RWPE2 (cell line): Measurements from ENCODE around the gene EML4.

Experiments
- ATAC-seq: fragments of 200-7000 bp; cut with Tn5 transposase; 3 replicates; pipeline ENCODE4 v1.9.1; 2021; ENCODE audit warnings: low read depth
- DNase-seq: peaks from one replicate; pipeline ENCODE4 v3.0.0-alpha.2; 2020; ENCODE audit warnings: low spot score
- H3K27ac ChIP-seq: fragments of 450-650 bp; 2 replicates; pipeline ENCODE4 v1.5.1; 2017; ENCODE audit warnings: mild to moderate bottlenecking; ENCODE audit not compliant: poor library complexity, severe bottlenecking
- H3K27me3 ChIP-seq: fragments of 250-450 bp; sonication (Bioruptor Pico); 2 replicates; pipeline ENCODE4 v1.5.1; 2021; ENCODE audit warnings: mild to moderate bottlenecking, moderate library complexity; ENCODE audit not compliant: insufficient read depth, poor library complexity, severe bottlenecking
- H3K36me3 ChIP-seq: fragments of 250-450 bp; sonication (Bioruptor Pico); 2 replicates; pipeline ENCODE4 v1.5.1; 2020; ENCODE audit warnings: low read depth, mild to moderate bottlenecking, moderate library complexity
- H3K4me1 ChIP-seq: fragments of 250-450 bp; sonication (Bioruptor Pico); 2 replicates; pipeline ENCODE4 v1.5.1; 2021; ENCODE audit warnings: mild to moderate bottlenecking, moderate library complexity; ENCODE audit not compliant: insufficient read depth, poor library complexity, severe bottlenecking
- H3K4me3 ChIP-seq: fragments of 250-450 bp; sonication (Bioruptor Pico); 2 replicates; pipeline ENCODE4 v1.5.1; 2021; ENCODE audit warnings: mild to moderate bottlenecking, moderate library complexity; ENCODE audit not compliant: severe bottlenecking
- H3K9me3 ChIP-seq: fragments of 250-450 bp; sonication (Bioruptor Pico); 2 replicates; pipeline ENCODE4 v1.5.1; 2021; ENCODE audit warnings: mild to moderate bottlenecking, moderate library complexity; ENCODE audit not compliant: severe bottlenecking
- TF ChIP-seq, protein P1 (sequence below): fragments of 450-650 bp; IDR thresholded peaks from one replicate; pipeline ENCODE4 v1.5.1; 2017; ENCODE audit warnings: mild to moderate bottlenecking, moderate library complexity; ENCODE audit not compliant: poor library complexity, severe bottlenecking

Gene EML4

DNA sequence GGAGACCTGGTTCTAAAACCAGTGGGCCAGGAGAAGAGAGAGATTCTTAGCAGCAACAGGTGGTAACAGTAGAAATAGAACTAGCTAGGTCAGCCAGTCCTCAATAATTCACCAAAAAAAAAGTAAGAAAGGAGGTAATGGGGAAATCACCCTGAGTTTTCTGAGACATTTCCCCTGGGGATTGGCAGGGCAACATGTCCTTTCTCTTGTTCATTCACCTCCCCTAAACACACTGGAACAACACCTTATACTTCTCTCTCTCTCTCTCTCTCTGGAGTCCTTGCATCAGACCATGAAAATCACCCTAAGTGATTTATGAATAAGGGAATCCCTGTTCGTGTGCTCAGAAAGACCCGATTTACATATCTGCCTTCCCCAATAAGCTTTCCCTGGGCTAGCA lies 127.1 kb downstream of the EML4 start:
- Histone ChIP-seq H3K27ac (no peak overlapping the region), H3K4me3 (no peak overlapping the region), H3K4me1 (no peaks in the 10 kb centered on the region), H3K36me3 (peaks cover 31% of the 10 kb centered on the region), H3K27me3 (no peaks in the 10 kb centered on the region), H3K9me3 (no peaks in the 10 kb centered on the region)
- DNase-seq (no peak), ATAC-seq (no peak)
- TF ChIP-seq, protein P1, sequence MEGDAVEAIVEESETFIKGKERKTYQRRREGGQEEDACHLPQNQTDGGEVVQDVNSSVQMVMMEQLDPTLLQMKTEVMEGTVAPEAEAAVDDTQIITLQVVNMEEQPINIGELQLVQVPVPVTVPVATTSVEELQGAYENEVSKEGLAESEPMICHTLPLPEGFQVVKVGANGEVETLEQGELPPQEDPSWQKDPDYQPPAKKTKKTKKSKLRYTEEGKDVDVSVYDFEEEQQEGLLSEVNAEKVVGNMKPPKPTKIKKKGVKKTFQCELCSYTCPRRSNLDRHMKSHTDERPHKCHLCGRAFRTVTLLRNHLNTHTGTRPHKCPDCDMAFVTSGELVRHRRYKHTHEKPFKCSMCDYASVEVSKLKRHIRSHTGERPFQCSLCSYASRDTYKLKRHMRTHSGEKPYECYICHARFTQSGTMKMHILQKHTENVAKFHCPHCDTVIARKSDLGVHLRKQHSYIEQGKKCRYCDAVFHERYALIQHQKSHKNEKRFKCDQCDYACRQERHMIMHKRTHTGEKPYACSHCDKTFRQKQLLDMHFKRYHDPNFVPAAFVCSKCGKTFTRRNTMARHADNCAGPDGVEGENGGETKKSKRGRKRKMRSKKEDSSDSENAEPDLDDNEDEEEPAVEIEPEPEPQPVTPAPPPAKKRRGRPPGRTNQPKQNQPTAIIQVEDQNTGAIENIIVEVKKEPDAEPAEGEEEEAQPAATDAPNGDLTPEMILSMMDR: no peak

DNA sequence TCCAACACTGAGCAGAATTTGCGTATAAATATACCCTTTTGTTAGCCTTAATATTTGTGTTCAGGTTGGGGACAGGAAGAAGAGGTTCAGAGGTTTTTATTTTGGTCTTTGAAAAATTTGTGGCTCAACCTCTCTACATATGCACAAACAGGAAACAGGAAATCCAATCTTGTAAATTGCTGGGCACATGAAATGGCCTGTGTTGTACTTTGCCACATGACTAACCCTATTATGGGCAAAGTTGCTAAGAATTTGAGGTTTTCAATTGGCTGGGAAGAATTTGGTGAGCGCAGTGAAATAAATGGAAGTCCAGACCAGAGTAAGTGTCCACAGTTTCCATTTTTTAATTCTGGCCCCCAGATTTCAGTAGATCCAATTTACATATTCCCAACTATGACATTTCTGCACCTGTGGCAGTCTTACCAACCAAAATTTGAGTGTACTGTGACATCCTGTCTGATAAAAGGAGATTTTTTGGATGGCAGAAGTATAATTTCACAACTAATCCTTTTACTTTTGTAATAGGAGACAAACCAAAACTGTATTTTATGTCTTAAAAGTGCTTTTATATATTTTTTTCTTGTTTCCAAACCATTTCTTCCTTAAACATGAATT lies 128.3 kb downstream of the EML4 start:
- no peak for ATAC-seq
- no peak overlapping the region for H3K27ac ChIP-seq
- no peaks in the 10 kb centered on the region for H3K4me1 ChIP-seq
- no peak overlapping the region for H3K4me3 ChIP-seq
- no peaks in the 10 kb centered on the region for H3K9me3 ChIP-seq
- DNase-seq: no peak
- TF ChIP-seq, protein P1: no peak
- no peaks in the 10 kb centered on the region for H3K27me3 ChIP-seq
- H3K36me3 ChIP-seq: peaks cover 36% of the 10 kb centered on the region

DNA sequence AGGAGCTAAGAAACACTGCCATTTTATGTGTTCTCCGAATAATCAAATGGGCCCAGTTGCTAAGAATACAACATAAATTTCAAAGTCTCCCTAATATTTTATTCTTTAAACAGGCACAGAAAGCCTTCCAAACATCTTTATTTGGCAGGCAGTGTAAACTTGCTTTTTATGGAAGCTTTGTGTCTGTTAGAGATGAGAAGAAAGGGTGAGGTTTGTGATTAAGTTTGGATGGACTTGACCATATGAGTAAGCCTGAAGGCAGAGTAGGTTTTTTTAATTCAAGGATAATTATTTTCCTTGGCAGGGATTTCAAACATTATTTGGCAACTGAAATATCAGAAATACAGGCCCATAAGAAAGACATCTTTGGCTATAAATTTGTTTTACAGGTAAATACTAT lies 129.0 kb downstream of the EML4 start:
- H3K9me3 ChIP-seq: no peaks in the 10 kb centered on the region
- no peaks in the 10 kb centered on the region for H3K27me3 ChIP-seq
- H3K4me1 ChIP-seq: no peaks in the 10 kb centered on the region
- TF ChIP-seq, protein P1: no peak
- peaks cover 43% of the 10 kb centered on the region for H3K36me3 ChIP-seq
- H3K4me3 ChIP-seq: no peak overlapping the region
- H3K27ac ChIP-seq: no peak overlapping the region
- no peak for DNase-seq
- no peak for ATAC-seq

DNA sequence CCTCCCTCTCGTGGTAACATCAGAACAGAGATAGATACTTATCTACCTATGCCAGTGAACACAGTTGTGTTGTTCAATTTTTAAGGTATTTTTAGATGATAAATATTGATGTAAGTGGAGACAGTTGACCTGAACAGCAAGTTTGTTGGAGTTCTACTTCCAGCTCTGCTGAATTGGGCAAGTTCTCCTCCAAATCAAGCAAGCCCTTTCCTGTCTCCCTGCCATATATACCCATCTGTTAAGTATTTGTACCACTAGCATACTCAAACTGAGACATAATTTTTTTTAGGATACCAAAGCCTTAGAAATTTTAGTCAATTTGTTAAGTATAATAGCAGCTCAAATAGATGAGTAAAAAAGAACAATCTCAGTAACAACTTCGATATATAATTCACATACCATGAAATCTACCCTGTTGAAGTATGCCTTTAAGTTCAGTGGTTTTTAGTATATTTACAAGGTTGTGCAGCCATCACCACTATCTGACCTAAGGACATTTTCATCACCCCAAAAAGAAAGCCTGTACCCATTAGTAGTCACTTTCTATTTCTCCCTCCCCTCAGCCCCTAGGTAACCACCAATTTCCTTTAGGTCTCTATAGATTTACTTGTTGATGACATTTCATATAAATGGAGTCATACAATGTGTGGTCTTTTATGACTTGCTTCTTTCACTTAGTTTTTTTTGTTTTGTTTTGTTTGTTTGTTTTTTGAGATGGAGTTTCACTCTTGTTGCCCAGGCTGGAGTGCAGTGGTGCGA lies 130.0 kb downstream of the EML4 start:
- TF ChIP-seq, protein P1: no peak
- H3K27ac ChIP-seq: no peak overlapping the region
- DNase-seq (no peak), ATAC-seq (no peak)
- H3K36me3 ChIP-seq: peaks cover 48% of the 10 kb centered on the region
- no peaks in the 10 kb centered on the region for H3K9me3 ChIP-seq
- no peaks in the 10 kb centered on the region for H3K4me1 ChIP-seq
- no peak overlapping the region for H3K4me3 ChIP-seq
- no peaks in the 10 kb centered on the region for H3K27me3 ChIP-seq

DNA sequence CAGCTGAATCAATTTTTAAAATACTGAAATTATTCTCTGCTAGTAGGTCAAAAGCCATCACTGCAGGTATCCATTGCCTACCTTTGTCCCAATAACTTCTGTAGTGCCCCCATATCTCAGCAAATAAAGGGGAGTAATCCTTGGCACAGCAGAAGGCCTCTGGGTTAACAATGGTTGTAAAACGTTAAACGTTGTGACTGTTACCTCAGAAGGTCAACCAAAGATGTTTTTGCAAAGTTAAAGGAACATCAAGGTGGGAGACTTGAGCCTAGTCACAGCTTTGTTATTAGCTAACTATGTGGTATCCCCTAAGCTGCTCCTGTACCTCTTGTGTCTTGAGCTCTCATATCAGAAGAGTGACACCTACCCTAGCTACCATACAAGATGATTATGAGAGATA lies 131.4 kb downstream of the EML4 start:
- Histone ChIP-seq H3K9me3 (no peaks in the 10 kb centered on the region), H3K4me1 (no peaks in the 10 kb centered on the region), H3K4me3 (no peak overlapping the region), H3K27ac (no peak overlapping the region), H3K36me3 (peaks cover 43% of the 10 kb centered on the region), H3K27me3 (no peaks in the 10 kb centered on the region)
- no peak for DNase-seq
- TF ChIP-seq, protein P1: no peak
- no peak for ATAC-seq
